K562 (cell line): Measurements from ENCODE around the gene PAN3. TPM values are rescaled to one million over a fixed set of nuclear protein-coding genes. Genes with fewer than 3 reads are reported as not detected.

Experiments used
- ATAC-seq: fragments of 200-7000 bp; cut with Tn5 transposase; 3 replicates; pipeline ENCODE4 v1.9.1; 2020; ENCODE audit warnings: moderate library complexity
- BruUV-seq: library from RNA; stranded (reverse); fragments of 400-500 nt; replicated peaks from 2 replicates; lab custom pipeline; 2021; lab: Mats Ljungman, UMichigan
- CTCF ChIA-PET: fragments of 300-600 bp; formaldehyde crosslinking; extraction: SDS; loops from one replicate; lab custom pipeline; 2021; ENCODE audit warnings: low intra/inter-chr PET ratio; lab: Yijun Ruan, JAX
- POLR2A ChIA-PET: fragments of 300-600, 350-650 bp; sonication (Branson Sonifier 250); formaldehyde crosslinking; extraction: SDS; loops from one replicate; lab custom pipeline; 2021; ENCODE audit warnings: antibody characterized with exemption, inconsistent platforms; lab: Yijun Ruan, JAX
- DNase-seq, 4 experiments: peaks; one replicate each; pipeline versions ENCODE4 v3.0.0 to v3.0.0-alpha.2; 2011 to 2018; ENCODE audit warnings: low spot score in 3 of 4, mixed read lengths in 3 of 4; ENCODE audit errors: extremely low read depth in 1 of 4
- FAIRE-seq: peaks from 2 replicates; lab custom pipeline; 2011; peaks lifted over from hg19 to GRCh38; lab: Jason Lieb, UNC
- H2AFZ ChIP-seq: 2 replicates; pipeline ENCODE4 v1.6.0; 2011; ENCODE audit warnings: low read depth, low read length, control low read depth, inconsistent platforms
- H3K27ac ChIP-seq: fragments of 200-600 bp; 3 replicates; pipeline ENCODE4 v1.8.0; 2011; ENCODE audit warnings: low read depth, mild to moderate bottlenecking, control low read depth, inconsistent platforms, low read length, moderate library complexity, mixed read lengths; ENCODE audit errors: extremely low read depth
- H3K27me3 ChIP-seq, 2 experiments: fragments of 300-600 bp in 1 of 2; 2 replicates in 1 of 2; 3 replicates in 1 of 2; pipeline versions ENCODE4 v1.6.0 to v1.8.0; 2011; ENCODE audit warnings: inconsistent platforms in 2 of 2, low read length in 2 of 2, mild to moderate bottlenecking in 1 of 2, mixed read lengths in 1 of 2, moderate library complexity in 1 of 2; ENCODE audit not compliant: control insufficient read depth in 2 of 2, insufficient read depth in 2 of 2
- H3K36me3 ChIP-seq: fragments of 300-600 bp; 3 replicates; pipeline ENCODE4 v1.8.0; 2011; ENCODE audit warnings: mild to moderate bottlenecking, low read length, inconsistent platforms; ENCODE audit not compliant: control insufficient read depth, insufficient read depth
- H3K4me1 ChIP-seq, 2 experiments: fragments of 200-600 bp in 1 of 2; replicated peaks in 1 of 2; 2 replicates in 1 of 2; 3 replicates in 1 of 2; pipeline versions ENCODE4 v1.5.1 to v1.8.0; 2011; ENCODE audit warnings: inconsistent platforms in 2 of 2, low read length in 2 of 2, mild to moderate bottlenecking in 1 of 2, mixed read lengths in 1 of 2, moderate library complexity in 1 of 2; ENCODE audit not compliant: control insufficient read depth in 2 of 2, insufficient read depth in 2 of 2
- H3K4me2 ChIP-seq: 2 replicates; pipeline ENCODE4 v1.6.1; 2011; ENCODE audit warnings: low read length, control low read depth, inconsistent platforms, mixed read lengths; ENCODE audit not compliant: insufficient read depth
- H3K4me3 ChIP-seq: fragments of 200-600 bp; sonication (generic), shearing (Covaris generic); 2 replicates; pipeline ENCODE4 v1.5.1; 2016; ENCODE audit warnings: control low read depth, inconsistent platforms
- H3K79me2 ChIP-seq: fragments of 200-600 bp; 3 replicates; pipeline ENCODE4 v1.8.0; 2011; ENCODE audit warnings: low read length, inconsistent platforms; ENCODE audit not compliant: control insufficient read depth, insufficient read depth
- H3K9ac ChIP-seq, 2 experiments: 2 replicates each; pipeline versions ENCODE4 v1.6.0 to v1.6.1; 2011; ENCODE audit warnings: low read depth in 2 of 2, low read length in 2 of 2, control low read depth in 1 of 2, inconsistent platforms in 1 of 2, mild to moderate bottlenecking in 1 of 2, mixed read lengths in 1 of 2; ENCODE audit not compliant: insufficient read depth in 1 of 2
- H3K9me1 ChIP-seq: one replicate; pipeline ENCODE4 v1.6.0; 2011; ENCODE audit warnings: inconsistent platforms, mild to moderate bottlenecking, low read length, moderate library complexity; ENCODE audit not compliant: control insufficient read depth, insufficient read depth
- H3K9me3 ChIP-seq: replicated peaks from 2 replicates; pipeline ENCODE4 v1.5.1; 2011; ENCODE audit warnings: low read depth, low read length, inconsistent platforms; ENCODE audit not compliant: control insufficient read depth, insufficient read depth
- H4K20me1 ChIP-seq: replicated peaks from 2 replicates; pipeline ENCODE4 v1.6.1; 2011; ENCODE audit warnings: low read length, inconsistent platforms, mixed read lengths; ENCODE audit not compliant: control insufficient read depth, insufficient read depth
- ARID1B ChIP-seq: fragments of 450-650 bp; IDR thresholded peaks from 2 replicates; pipeline ENCODE4 v1.6.1; 2016; ENCODE audit warnings: antibody characterized with exemption, mild to moderate bottlenecking, inconsistent platforms
- FOXK2 ChIP-seq, 2 experiments: fragments of 450-650 bp; IDR thresholded peaks in 1 of 2; conservative IDR thresholded peaks in 1 of 2; 2 replicates each; pipeline ENCODE4 v1.6.1; 2016; ENCODE audit warnings: low read depth in 2 of 2, mild to moderate bottlenecking in 1 of 2
- MAFG ChIP-seq: fragments of 450-650 bp; conservative IDR thresholded peaks from 2 replicates; pipeline ENCODE4 v1.6.1; 2016; ENCODE audit warnings: missing genetic modification characterization, missing compliant biosample characterization
- MXD1 ChIP-seq: fragments of 250-450 bp; sonication (Bioruptor Pico); IDR thresholded peaks from 2 replicates; pipeline ENCODE4 v1.8.0; 2021; ENCODE audit warnings: borderline replicate concordance, mild to moderate bottlenecking, moderate library complexity; ENCODE audit not compliant: poor library complexity, severe bottlenecking
- PHB2 ChIP-seq: fragments of 450-650 bp; IDR thresholded peaks from 2 replicates; pipeline ENCODE4 v1.6.1; 2017; ENCODE audit warnings: low read depth
- PURB ChIP-seq: sonication (generic); formaldehyde crosslinking; IDR thresholded peaks from 2 replicates; pipeline ENCODE4 v1.9.0; 2021; ENCODE audit warnings: low read depth, mild to moderate bottlenecking, missing genetic modification reagents
- SREBF1 ChIP-seq: fragments of 150-350 bp; IDR thresholded peaks from 2 replicates; pipeline ENCODE4 v1.6.1; 2014; ENCODE audit warnings: antibody characterized with exemption, low read depth, low read length, borderline replicate concordance
- ZNF124 ChIP-seq: sonication (generic); formaldehyde crosslinking; IDR thresholded peaks from 2 replicates; pipeline ENCODE4 v1.8.1; 2022; ENCODE audit warnings: missing genetic modification reagents
- ZNF140 ChIP-seq: fragments of 250-450 bp; sonication (Bioruptor Pico); IDR thresholded peaks from 2 replicates; pipeline ENCODE4 v1.8.0; 2021; ENCODE audit warnings: moderate library complexity, mild to moderate bottlenecking, inconsistent platforms
- WGBS: fragments of 100-300 bp; shearing (Covaris generic); methylation state at CpG from one replicate; pipeline ENCODE4 v1.1.6; 2016; ENCODE audit warnings: low coverage, mixed read lengths; ENCODE audit not compliant: insufficient coverage; ENCODE audit errors: missing lambda C conversion rate; 5-methylcytosine and 5-hydroxymethylcytosine counted together
- in situ Hi-C: fragments of 300-500 bp; cut with MboI; formaldehyde crosslinking; loops from 4 replicates; pipeline ENCODE4 v1.15.0; 2018; ENCODE audit warnings: inconsistent platforms, mixed read lengths
- intact Hi-C: fragments of 100-400 bp; cut with micrococcal nuclease; formaldehyde crosslinking; loops from 2 replicates; pipeline ENCODE4 v1.14.2; 2022
- polyA plus RNA-seq, 8 experiments: library from polyadenylated mRNA; depleted of rRNA in 4 of 8; stranded (reverse) in 5 of 8; unstranded in 3 of 8; fragments of >200 nt; fragmentation: Nextera tagmentation in 2 of 8; fragmentation: Illumina TruSeq in 1 of 8; extraction: Ambion mirVana in 2 of 8; extraction: Trizol in 1 of 8; gene quantifications; 2 replicates each; pipeline versions ENCODE4 v1.2.1 to v1.2.3, GENCODE V29; 2011 to 2014; ENCODE audit warnings: inconsistent platforms in 1 of 8, missing spikeins in 1 of 8
- total RNA-seq, 7 experiments: library from RNA; depleted of rRNA in 6 of 7; stranded (reverse); fragments of >200 nt in 6 of 7; fragmentation: Illumina TruSeq in 2 of 7; extraction: Trizol in 2 of 7; gene quantifications; 2 replicates each; pipeline versions ENCODE4 v1.2.1 to v1.2.3, GENCODE V29; 2011 to 2021; ENCODE audit warnings: low replicate concordance in 1 of 7
- TF ChIP-seq, protein P1 (sequence below): fragments of 250-450 bp; sonication (Bioruptor Pico); IDR thresholded peaks from 2 replicates; pipeline ENCODE4 v1.8.0; 2021; ENCODE audit warnings: mild to moderate bottlenecking, moderate library complexity
- TF ChIP-seq, protein P2 (sequence below), 2 experiments: fragments of 200-800 bp in 1 of 2; sonication (Bioruptor generic) in 1 of 2; sonication (generic) in 1 of 2; formaldehyde crosslinking in 1 of 2; IDR thresholded peaks in 1 of 2; conservative IDR thresholded peaks in 1 of 2; 2 replicates each; pipeline versions ENCODE4 v1.5.0 to v1.6.1; 2016 to 2020; ENCODE audit warnings: missing compliant biosample characterization in 1 of 2, missing genetic modification characterization in 1 of 2, missing genetic modification reagents in 1 of 2

The PAN3 gene
- total and polyA plus RNA-seq, 9 of the 15 experiments (the other 6 are each of a cell fraction or from before 2014, with no cell fraction given), result 7.2 to 19.9 (median 11.6) TPM

DNA sequence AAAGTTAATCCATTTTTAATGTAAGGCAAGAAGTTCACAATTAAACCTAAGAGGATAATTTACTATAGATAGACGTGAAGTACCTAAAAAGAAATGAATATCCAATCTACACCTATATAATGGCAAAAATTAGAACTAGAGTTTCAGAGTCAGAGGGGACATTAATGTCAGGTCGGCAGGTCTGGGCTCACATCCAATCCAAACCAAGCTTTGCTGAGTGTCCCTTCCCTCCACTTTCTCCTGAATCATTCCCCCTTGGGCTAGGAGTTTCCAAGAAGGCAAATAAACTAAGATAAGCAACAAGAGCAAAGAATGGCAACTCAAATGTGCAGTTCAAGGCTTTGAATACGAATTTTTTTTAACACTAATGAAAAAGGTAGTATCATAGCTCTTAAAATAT is 40.8 kb upstream of the PAN3 start:
- Histone ChIP-seq H3K4me3 (no peak overlapping the region), H3K79me2 (no peaks in the 10 kb centered on the region), H3K4me2 (no peak overlapping the region), H4K20me1 (no peaks in the 10 kb centered on the region), H3K36me3 (no peaks in the 10 kb centered on the region), H3K4me1 (peaks cover 0 to 11% of the 10 kb centered on the region in 2 experiments; a peak in 2 of 5 replicates), H3K27me3 (peaks cover 19 to 24% of the 10 kb centered on the region in 2 experiments), H2AFZ (no peak overlapping the region), H3K27ac (no peak overlapping the region), H3K9ac (no peak overlapping the region)
- FAIRE-seq, result no peak
- in situ Hi-C loops, result no loop called here
- ChIA-PET CTCF (no interaction called here), POLR2A (interaction anchor here (0.8 kb wide), 1 partner anchor 13 kb away, joined by 3 read pairs; no protein-coding TSS in a partner anchor)
- no peak for ATAC-seq
- no peak for DNase-seq
- TF ChIP-seq, protein P1, sequence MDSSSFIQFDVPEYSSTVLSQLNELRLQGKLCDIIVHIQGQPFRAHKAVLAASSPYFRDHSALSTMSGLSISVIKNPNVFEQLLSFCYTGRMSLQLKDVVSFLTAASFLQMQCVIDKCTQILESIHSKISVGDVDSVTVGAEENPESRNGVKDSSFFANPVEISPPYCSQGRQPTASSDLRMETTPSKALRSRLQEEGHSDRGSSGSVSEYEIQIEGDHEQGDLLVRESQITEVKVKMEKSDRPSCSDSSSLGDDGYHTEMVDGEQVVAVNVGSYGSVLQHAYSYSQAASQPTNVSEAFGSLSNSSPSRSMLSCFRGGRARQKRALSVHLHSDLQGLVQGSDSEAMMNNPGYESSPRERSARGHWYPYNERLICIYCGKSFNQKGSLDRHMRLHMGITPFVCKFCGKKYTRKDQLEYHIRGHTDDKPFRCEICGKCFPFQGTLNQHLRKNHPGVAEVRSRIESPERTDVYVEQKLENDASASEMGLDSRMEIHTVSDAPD (CRISPR knock-in tag), result no peak
- TF ChIP-seq SREBF1 (no peak), MAFG (tag) (no peak), PURB (CRISPR knock-in tag) (no peak), ARID1B (no peak), FOXK2 (conservative IDR thresholded peaks at IDR 0.05 in 1 of 2, IDR thresholded peaks at IDR 0.05 in 1 of 2; ENCODE audit: low read depth in 2 of 2) (no peak), PHB2 (no peak), ZNF140 (CRISPR knock-in tag) (no peak), ZNF124 (CRISPR knock-in tag) (no peak), MXD1 (CRISPR knock-in tag) (no peak)
- TF ChIP-seq, protein P2, sequence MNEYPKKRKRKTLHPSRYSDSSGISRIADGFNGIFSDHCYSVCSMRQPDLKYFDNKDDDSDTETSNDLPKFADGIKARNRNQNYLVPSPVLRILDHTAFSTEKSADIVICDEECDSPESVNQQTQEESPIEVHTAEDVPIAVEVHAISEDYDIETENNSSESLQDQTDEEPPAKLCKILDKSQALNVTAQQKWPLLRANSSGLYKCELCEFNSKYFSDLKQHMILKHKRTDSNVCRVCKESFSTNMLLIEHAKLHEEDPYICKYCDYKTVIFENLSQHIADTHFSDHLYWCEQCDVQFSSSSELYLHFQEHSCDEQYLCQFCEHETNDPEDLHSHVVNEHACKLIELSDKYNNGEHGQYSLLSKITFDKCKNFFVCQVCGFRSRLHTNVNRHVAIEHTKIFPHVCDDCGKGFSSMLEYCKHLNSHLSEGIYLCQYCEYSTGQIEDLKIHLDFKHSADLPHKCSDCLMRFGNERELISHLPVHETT (CRISPR knock-in tag; conservative IDR thresholded peaks at IDR 0.05 in 1 of 2, IDR thresholded peaks at IDR 0.05 in 1 of 2), result no peak
- TF ChIP-seq, all 486 proteins: peak for 0
- WGBS, result 5% methylated on average over 3 of the region's 3 CpGs
- Histone ChIP-seq H3K9me3 (no peaks in the 10 kb centered on the region), H3K9me1 (no peaks in the 10 kb centered on the region)
- intact Hi-C loops, result no loop called here
- no TSS peak for BruUV-seq
